Measurements from ENCODE around the gene TSPAN11. TPM values are rescaled to one million over a fixed set of nuclear protein-coding genes. Genes with fewer than 3 reads are reported as not detected.

The TSPAN11 gene
- total RNA-seq, 4 donors from 2014 or later, result 0.12 to 1.4 (median 1.2) TPM

- DNase-seq (ENCODE audit: low spot score) (no peak), ATAC-seq (ENCODE audit: low FRiP score) (no peak)
- TF ChIP-seq CTCF (IDR thresholded peaks at IDR 0.05), result no peak
These were observed 38.5 kb downstream of the TSPAN11 start for GRCh38 chr12:30964896-30965612.

GRCh38 chr12:30965613-30965985, 39.1 kb downstream of the TSPAN11 start:
- no peak for TF ChIP-seq CTCF (IDR thresholded peaks at IDR 0.05)
- ATAC-seq (ENCODE audit: low FRiP score) (no peak), DNase-seq (ENCODE audit: low spot score) (no peak)

GRCh38 chr12:30967026-30967425, 40.5 kb downstream of the TSPAN11 start:
- TF ChIP-seq CTCF (IDR thresholded peaks at IDR 0.05), result no peak
- ATAC-seq (ENCODE audit: low FRiP score), result no peak

GRCh38 chr12:30968211-30968610, 41.7 kb downstream of the TSPAN11 start:
- no peak for TF ChIP-seq CTCF (IDR thresholded peaks at IDR 0.05)
- ATAC-seq (ENCODE audit: low FRiP score) (no peak), DNase-seq (ENCODE audit: low spot score) (no peak)

More at GRCh38 chr12:30967026-30967425, 40.5 kb downstream of the TSPAN11 start:
- no peak for DNase-seq (ENCODE audit: low spot score)

GRCh38 chr12:30969006-30969405, 42.5 kb downstream of the TSPAN11 start:
- ATAC-seq (ENCODE audit: low FRiP score), result no peak
- TF ChIP-seq CTCF (IDR thresholded peaks at IDR 0.05), result no peak
- DNase-seq (ENCODE audit: low spot score), result no peak

GRCh38 chr12:30969606-30970395, 43.3 kb downstream of the TSPAN11 start:
- no peak for TF ChIP-seq CTCF (IDR thresholded peaks at IDR 0.05)
- ATAC-seq (ENCODE audit: low FRiP score), result no peak
- no peak for DNase-seq (ENCODE audit: low spot score)
